HepG2 (cell line): Measurements from ENCODE around the gene C14orf93. TPM values are rescaled to one million over a fixed set of nuclear protein-coding genes. Genes with fewer than 3 reads are reported as not detected.

Experiments
- ATF7 ChIP-seq, 2 experiments: fragments of 450-650 bp in 1 of 2; sonication (generic) in 1 of 2; formaldehyde crosslinking in 1 of 2; IDR thresholded peaks; 2 replicates each; pipeline versions ENCODE4 v1.4.0 to v1.6.1; 2016 to 2020; ENCODE audit warnings: antibody characterized with exemption in 1 of 2, mild to moderate bottlenecking in 1 of 2, missing genetic modification reagents in 1 of 2
- CTCF ChIP-seq: sonication (generic); formaldehyde crosslinking; IDR thresholded peaks from 2 replicates; pipeline ENCODE4 v1.5.0; 2020; ENCODE audit warnings: mild to moderate bottlenecking, missing genetic modification reagents, moderate library complexity
- FOXO1 ChIP-seq: sonication (generic); formaldehyde crosslinking; IDR thresholded peaks from 2 replicates; pipeline ENCODE4 v1.4.0; 2020; ENCODE audit warnings: missing genetic modification reagents
- GZF1 ChIP-seq: sonication (generic); formaldehyde crosslinking; IDR thresholded peaks from 2 replicates; pipeline ENCODE4 v1.5.1; 2020; ENCODE audit warnings: mild to moderate bottlenecking, missing genetic modification reagents
- HBP1 ChIP-seq: IDR thresholded peaks from 2 replicates; pipeline ENCODE4 v1.6.1; 2016; ENCODE audit warnings: low read depth, control low read depth
- KLF12 ChIP-seq: sonication (generic); formaldehyde crosslinking; IDR thresholded peaks from 2 replicates; pipeline ENCODE4 v1.4.0; 2020; ENCODE audit warnings: missing genetic modification reagents, borderline replicate concordance
- MEIS2 ChIP-seq: sonication (generic); formaldehyde crosslinking; IDR thresholded peaks from 2 replicates; pipeline ENCODE4 v1.9.0; 2021; ENCODE audit warnings: mild to moderate bottlenecking, missing genetic modification reagents
- MXI1 ChIP-seq: IDR thresholded peaks from 3 replicates; pipeline ENCODE4 v1.6.1; 2012; ENCODE audit warnings: low read depth, low read length, inconsistent platforms, borderline replicate concordance
- MYC ChIP-seq: sonication (generic); formaldehyde crosslinking; IDR thresholded peaks from 2 replicates; pipeline ENCODE4 v1.9.0; 2021; ENCODE audit warnings: missing genetic modification reagents, borderline replicate concordance
- REPIN1 ChIP-seq: sonication (generic); formaldehyde crosslinking; IDR thresholded peaks from 2 replicates; pipeline ENCODE4 v1.8.0; 2022; ENCODE audit warnings: missing genetic modification reagents, low read depth, mild to moderate bottlenecking, borderline replicate concordance
- RFX1 ChIP-seq: fragments of 450-650 bp; IDR thresholded peaks from 2 replicates; pipeline ENCODE4 v1.6.1; 2017
- SIN3A ChIP-seq: IDR thresholded peaks from 2 replicates; pipeline ENCODE4 v1.6.1; 2011; ENCODE audit warnings: low read depth, mild to moderate bottlenecking, control low read depth, low read length, borderline replicate concordance
- SIN3B ChIP-seq: fragments of 150-350 bp; IDR thresholded peaks from 2 replicates; pipeline ENCODE4 v1.6.1; 2014; ENCODE audit warnings: low read length
- SKIL ChIP-seq: sonication (generic); formaldehyde crosslinking; IDR thresholded peaks from 2 replicates; pipeline ENCODE4 v1.8.0; 2022; ENCODE audit warnings: missing genetic modification reagents, mild to moderate bottlenecking, moderate library complexity, borderline replicate concordance
- SMAD3 ChIP-seq: sonication (generic); formaldehyde crosslinking; IDR thresholded peaks from 2 replicates; pipeline ENCODE4 v1.4.0; 2020; ENCODE audit warnings: missing genetic modification reagents
- XRCC5 ChIP-seq: fragments of 200-400 bp; formaldehyde crosslinking; optimal IDR thresholded peaks from 2 replicates; pipeline ENCODE3; 2017; ENCODE audit warnings: mild to moderate bottlenecking, low read length
- YEATS4 ChIP-seq: sonication (generic); formaldehyde crosslinking; IDR thresholded peaks from 2 replicates; pipeline ENCODE4 v1.4.0; 2020; ENCODE audit warnings: missing genetic modification reagents, borderline replicate concordance
- ZBTB38 ChIP-seq: sonication (generic); formaldehyde crosslinking; IDR thresholded peaks from 2 replicates; pipeline ENCODE4 v1.5.1; 2020; ENCODE audit warnings: mild to moderate bottlenecking, missing genetic modification reagents
- ZFP36 ChIP-seq: fragments of 150-350 bp; IDR thresholded peaks from 2 replicates; pipeline ENCODE4 v1.6.1; 2018; ENCODE audit warnings: borderline replicate concordance, low read length, low read depth; ENCODE audit not compliant: partially characterized antibody
- ZIK1 ChIP-seq: sonication (generic); formaldehyde crosslinking; IDR thresholded peaks from 2 replicates; pipeline ENCODE4 v1.5.0; 2020; ENCODE audit warnings: mild to moderate bottlenecking, low read depth, missing genetic modification reagents, borderline replicate concordance
- ZNF251 ChIP-seq: sonication (generic); formaldehyde crosslinking; IDR thresholded peaks from 2 replicates; pipeline ENCODE4 v1.9.0; 2021; ENCODE audit warnings: mild to moderate bottlenecking, missing genetic modification reagents
- ZNF441 ChIP-seq: sonication (generic); formaldehyde crosslinking; IDR thresholded peaks from 2 replicates; pipeline ENCODE4 v1.7.0; 2021; ENCODE audit warnings: missing genetic modification reagents, borderline replicate concordance
- ZNF549 ChIP-seq: sonication (generic); formaldehyde crosslinking; IDR thresholded peaks from 2 replicates; pipeline ENCODE4 v1.5.0; 2020; ENCODE audit warnings: missing genetic modification reagents
- ZNF775 ChIP-seq: sonication (generic); formaldehyde crosslinking; IDR thresholded peaks from 2 replicates; pipeline ENCODE4 v1.4.0; 2020; ENCODE audit warnings: missing genetic modification reagents, mild to moderate bottlenecking, moderate library complexity, borderline replicate concordance
- ZSCAN31 ChIP-seq: sonication (generic); formaldehyde crosslinking; IDR thresholded peaks from 2 replicates; pipeline ENCODE4 v1.5.0; 2020; ENCODE audit warnings: low read depth, mild to moderate bottlenecking, missing genetic modification reagents
- polyA plus RNA-seq, 8 experiments: library from polyadenylated mRNA; depleted of rRNA in 3 of 8; stranded (reverse) in 7 of 8; unstranded in 1 of 8; fragments of >200 nt; fragmentation: Illumina TruSeq in 4 of 8; extraction: Trizol in 4 of 8; gene quantifications; 2 replicates each; pipeline versions ENCODE4 v1.2.1 to v1.2.3, GENCODE V29; 2011 to 2016; ENCODE audit warnings: low read depth in 4 of 8, missing spikeins in 1 of 8, mixed read lengths in 1 of 8; ENCODE audit not compliant: insufficient read depth in 1 of 8
- total RNA-seq, 5 experiments: library from RNA; depleted of rRNA; stranded (reverse); fragments of >200 nt; fragmentation: Illumina TruSeq; extraction: Trizol; gene quantifications; 2 replicates each; pipeline ENCODE4 v1.2.3, GENCODE V29; 2016; ENCODE audit warnings: low read depth in 1 of 5

Gene C14orf93
- total and polyA plus RNA-seq, 2 of the 13 experiments (the other 11 are each of a cell fraction or from before 2014, with no cell fraction given) = 11.4 to 22.5 TPM

- peak; percentile 46; the same call in 1 of the 2 replicates for TF ChIP-seq SIN3A
- peak; percentile 96 for TF ChIP-seq ZNF441 (CRISPR knock-in tag)
- TF ChIP-seq ZNF251 (CRISPR knock-in tag) = 0 out of 2 replicates have a peak, but pooled peaks have one; percentile 25
- TF ChIP-seq YEATS4 (CRISPR knock-in tag) = peak; percentile 100
- no peak for TF ChIP-seq RFX1
- no peak for TF ChIP-seq ZFP36
- TF ChIP-seq FOXO1 = peak; percentile 77
- peak; percentile 85; the same call in 1 of the 2 replicates for TF ChIP-seq SKIL
- no peak for TF ChIP-seq SIN3B
- TF ChIP-seq ZSCAN31 (CRISPR knock-in tag) = peak; percentile 100
- TF ChIP-seq CTCF = peak; percentile 76
- TF ChIP-seq MEIS2 (CRISPR knock-in tag) = peak; percentile 99
- TF ChIP-seq ZNF549 (CRISPR knock-in tag) = peak; percentile 92; the same call in 1 of the 2 replicates
- peak; percentile 96 for TF ChIP-seq KLF12
- peak; percentile 98 for TF ChIP-seq XRCC5
- TF ChIP-seq ZNF775 (CRISPR knock-in tag) = peak; percentile 93
- no peak for TF ChIP-seq ATF7 (IDR thresholded peaks at IDR 0.05)
- peak; percentile 88; the same call in 1 of the 2 replicates for TF ChIP-seq ATF7 (CRISPR knock-in tag; IDR thresholded peaks at IDR 0.05)
- peak; percentile 93; the same call in 1 of the 2 replicates for TF ChIP-seq GZF1
- peak; percentile 99 for TF ChIP-seq MXI1
- peak; percentile 99 for TF ChIP-seq REPIN1 (CRISPR knock-in tag)
- TF ChIP-seq SMAD3 (CRISPR knock-in tag) = peak; percentile 96
- peak; percentile 97 for TF ChIP-seq ZIK1 (CRISPR knock-in tag)
- peak; percentile 99 for TF ChIP-seq MYC
- TF ChIP-seq HBP1 = peak; percentile 99
- peak; percentile 99 for TF ChIP-seq ZBTB38 (CRISPR knock-in tag)
Measured at GRCh38 chr14:23006544-23007419, 3.2 kb downstream of the C14orf93 start (continued).
